Fibroblast of skin of right biceps (primary cell): ENCODE results near the gene PMEPA1.

ENCODE experiments used
- DNase-seq: peaks from one replicate; pipeline ENCODE4 v3.0.0-alpha.2; 2013

Gene PMEPA1

DNA sequence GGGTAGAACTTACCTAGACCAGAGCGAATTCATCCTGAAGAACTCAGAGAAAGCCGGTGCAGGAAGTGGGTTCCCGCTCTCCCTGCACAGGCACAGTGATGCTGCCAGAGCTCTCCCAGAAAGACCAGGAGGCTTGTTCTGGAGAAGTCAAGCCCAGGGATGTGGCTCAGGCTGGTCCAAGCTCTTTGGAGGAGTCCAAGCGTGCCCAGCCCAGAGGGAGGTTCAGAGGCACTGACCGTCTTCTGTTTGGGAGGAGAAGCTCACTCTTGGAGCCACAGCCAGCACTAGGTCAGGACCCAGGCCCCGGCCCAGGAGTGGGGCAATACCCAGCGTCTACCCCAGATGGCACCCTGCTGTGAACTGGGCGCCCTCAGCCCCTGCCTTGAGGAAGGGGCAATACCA is 1.5 kb upstream of the PMEPA1 start:
- DNase-seq, result no peak

- no peak for DNase-seq
Observed at GRCh38 chr20:57710841-57711240, 1.0 kb upstream of the PMEPA1 start.

DNA sequence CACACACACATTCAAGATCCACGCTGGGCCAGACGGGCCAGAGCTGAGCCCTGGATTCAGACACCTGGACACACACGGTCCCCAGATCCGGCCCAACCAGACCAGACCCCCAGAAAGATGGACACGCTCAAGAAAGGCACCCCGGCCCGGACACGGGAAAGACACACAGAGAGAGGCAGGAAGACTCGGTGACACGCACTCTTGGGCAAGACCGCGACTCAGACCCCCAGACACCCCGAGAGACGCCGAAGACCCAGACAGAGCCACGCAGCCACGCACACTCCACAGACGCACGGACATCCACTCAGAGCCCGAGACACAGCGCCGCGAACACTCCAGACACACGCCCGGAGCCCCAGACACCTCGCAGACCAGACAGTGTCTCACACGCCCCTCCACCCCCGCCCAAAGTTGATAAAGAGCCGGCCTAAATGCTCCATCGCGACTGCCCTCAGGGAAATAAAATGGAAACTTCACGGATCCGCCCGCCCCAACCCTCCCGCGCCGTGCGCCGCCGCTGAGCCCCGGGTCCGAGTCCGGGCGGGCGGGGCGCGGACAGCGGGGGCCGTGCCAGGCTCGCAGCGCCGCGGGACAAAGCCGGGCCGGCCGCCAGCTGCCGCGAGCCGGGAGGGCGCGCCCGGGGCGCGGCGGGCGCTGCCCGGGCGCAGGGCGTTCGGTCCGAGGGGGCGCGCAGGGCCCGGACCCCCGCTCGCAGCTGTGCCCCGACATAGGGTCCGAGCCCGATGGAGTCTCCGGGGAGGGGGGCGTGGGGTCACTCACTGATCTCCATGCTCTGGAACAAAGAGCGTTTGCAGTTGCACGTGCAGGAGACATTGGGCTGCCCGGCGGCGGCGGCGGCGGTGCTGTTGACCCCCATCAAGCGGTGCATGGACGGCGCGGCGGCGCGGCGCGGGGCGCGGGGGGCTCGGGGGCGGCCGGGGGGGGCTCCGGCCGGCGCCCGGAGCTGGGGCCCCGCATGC is 831 bp downstream of the PMEPA1 start:
- DNase-seq, result peak; percentile 16

- peak; percentile 17 for DNase-seq
Observed at GRCh38 chr20:57707849-57708693, 1.7 kb downstream of the PMEPA1 start.

GRCh38 chr20:57707320-57707719 is 2.5 kb downstream of the PMEPA1 start:
- no peak for DNase-seq

- no peak for DNase-seq
Observed at GRCh38 chr20:57705127-57705899, 4.5 kb downstream of the PMEPA1 start.

DNA sequence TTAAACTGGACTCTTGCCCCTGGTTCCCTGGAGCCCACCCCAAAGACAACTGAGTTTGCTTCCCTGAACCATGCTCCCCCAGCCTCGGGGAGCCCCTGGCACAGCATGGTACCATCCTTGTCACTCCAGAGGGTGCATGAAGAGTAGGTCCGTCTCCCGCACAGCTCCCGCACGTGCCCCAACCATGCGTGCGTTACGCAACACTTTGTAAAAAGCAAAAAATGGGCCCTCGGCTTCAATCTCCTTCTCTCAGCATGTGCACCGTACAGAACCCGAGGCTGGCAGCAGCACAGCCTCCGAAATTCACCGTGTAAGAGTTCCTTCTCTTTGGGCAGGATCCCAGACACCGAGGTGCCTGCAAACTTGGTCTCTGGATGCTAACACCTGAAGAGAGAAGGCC is 5.6 kb downstream of the PMEPA1 start:
- DNase-seq, result no peak

GRCh38 chr20:57703013-57703412 is 6.8 kb downstream of the PMEPA1 start:
- no peak for DNase-seq

- DNase-seq, result no peak
Observed at GRCh38 chr20:57702521-57702920, 7.3 kb downstream of the PMEPA1 start.

- no peak for DNase-seq
Observed at GRCh38 chr20:57702091-57702490, 7.7 kb downstream of the PMEPA1 start.

GRCh38 chr20:57701651-57702050 is 8.2 kb downstream of the PMEPA1 start:
- DNase-seq, result no peak

DNA sequence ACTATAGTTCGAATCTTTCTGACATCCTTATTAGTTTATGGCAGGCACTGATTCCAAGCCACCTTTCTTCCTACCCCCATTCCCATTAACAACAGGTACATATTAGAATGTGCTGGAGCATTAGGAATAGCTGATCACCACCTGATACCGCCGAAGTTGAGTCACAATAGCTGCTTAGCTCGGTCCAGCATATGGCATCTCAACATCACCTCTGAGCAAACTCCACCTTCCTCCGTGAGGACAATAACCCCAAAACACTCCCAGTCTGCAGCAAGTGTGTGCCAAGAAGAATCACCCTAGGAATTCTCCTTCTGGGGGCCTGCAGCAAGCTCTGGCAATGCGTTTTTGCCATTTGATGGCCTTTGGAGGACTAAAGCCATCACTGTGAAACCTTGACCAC is 8.7 kb downstream of the PMEPA1 start:
- DNase-seq, result no peak

DNA sequence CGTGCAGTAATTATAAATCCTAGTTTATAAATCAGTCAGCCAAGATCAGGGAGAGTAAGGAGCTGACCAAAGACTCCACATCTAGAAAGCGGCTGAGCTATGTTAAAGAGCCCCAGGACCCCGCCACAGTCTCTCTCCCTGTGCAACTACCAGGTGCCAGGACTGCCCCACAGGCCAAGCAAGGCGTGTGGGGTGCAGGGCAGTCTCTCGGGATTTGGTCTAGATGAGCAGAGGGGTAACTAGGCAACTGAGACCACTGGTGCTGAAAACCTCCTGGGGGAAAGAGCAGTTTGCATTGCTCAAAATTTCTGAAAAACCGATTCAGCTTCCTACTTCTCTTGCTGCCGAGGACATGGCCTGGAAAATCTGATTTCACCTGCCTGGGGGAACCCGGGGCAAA is 10.4 kb downstream of the PMEPA1 start:
- no peak for DNase-seq

DNA sequence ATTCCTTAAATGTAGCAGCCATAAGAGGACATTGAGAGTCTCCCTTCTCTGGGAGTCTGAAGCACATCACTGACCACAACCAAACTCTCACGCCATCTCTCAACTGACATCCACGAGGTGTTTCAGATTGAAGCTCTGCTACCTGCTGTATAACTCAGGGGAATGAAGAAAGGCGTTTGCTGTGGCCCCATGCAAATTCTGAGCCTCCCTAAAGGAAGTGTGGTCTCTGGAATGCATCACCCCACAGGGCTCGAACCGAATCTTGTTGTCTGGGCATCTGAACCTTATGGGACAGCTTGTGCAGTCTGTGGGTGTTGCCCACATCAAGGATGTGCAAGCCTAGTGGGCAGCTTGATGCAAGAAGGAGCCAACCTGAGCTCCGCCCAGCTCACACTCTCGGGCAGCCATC is 10.9 kb downstream of the PMEPA1 start:
- peak; percentile 24 for DNase-seq

- peak; percentile 99 for DNase-seq
Observed at GRCh38 chr20:57698116-57698866, 11.5 kb downstream of the PMEPA1 start.

DNA sequence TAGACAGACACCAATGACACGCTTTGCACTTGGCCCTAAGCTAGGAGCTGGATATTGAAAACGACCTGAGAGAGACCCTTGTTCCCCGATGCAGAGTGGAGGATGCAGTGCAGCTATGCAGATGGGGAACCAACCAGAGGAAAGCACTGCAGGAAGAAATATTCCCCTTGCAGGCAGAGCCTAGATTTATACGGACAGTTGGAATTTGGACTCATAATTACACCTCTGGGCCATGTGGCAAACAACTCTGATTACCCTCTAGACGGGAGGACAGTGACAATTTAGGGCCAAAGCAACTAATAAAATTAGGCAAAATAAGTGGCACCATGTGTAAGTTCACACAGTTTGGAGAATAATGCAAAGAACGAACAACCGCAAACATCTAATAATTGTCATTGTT is 12.3 kb downstream of the PMEPA1 start:
- DNase-seq, result no peak

GRCh38 chr20:57696401-57696961 is 13.3 kb downstream of the PMEPA1 start:
- no peak for DNase-seq

GRCh38 chr20:57695940-57696339 is 13.9 kb downstream of the PMEPA1 start:
- no peak for DNase-seq

- DNase-seq, result no peak
Observed at GRCh38 chr20:57695012-57695411, 14.8 kb downstream of the PMEPA1 start.

DNA sequence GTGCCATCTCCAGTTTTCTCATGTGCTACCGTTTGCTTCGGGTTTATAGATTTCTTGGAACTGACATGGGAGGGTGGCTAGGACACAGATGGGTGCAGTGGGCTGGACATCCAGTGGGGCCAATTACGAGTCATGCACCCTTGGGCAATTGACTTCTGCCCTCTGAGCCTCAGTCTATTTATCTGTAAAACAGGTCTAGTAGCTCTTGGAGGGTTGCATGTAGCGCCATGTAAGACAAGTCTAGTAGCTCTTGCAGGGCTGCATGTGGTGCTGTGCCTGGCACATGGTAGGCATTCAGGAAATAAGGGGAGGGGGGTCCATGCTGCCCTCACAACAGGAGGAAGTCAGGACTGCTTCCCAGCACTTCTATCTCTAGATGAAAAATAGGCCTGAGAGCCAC is 15.3 kb downstream of the PMEPA1 start:
- DNase-seq, result no peak

DNA sequence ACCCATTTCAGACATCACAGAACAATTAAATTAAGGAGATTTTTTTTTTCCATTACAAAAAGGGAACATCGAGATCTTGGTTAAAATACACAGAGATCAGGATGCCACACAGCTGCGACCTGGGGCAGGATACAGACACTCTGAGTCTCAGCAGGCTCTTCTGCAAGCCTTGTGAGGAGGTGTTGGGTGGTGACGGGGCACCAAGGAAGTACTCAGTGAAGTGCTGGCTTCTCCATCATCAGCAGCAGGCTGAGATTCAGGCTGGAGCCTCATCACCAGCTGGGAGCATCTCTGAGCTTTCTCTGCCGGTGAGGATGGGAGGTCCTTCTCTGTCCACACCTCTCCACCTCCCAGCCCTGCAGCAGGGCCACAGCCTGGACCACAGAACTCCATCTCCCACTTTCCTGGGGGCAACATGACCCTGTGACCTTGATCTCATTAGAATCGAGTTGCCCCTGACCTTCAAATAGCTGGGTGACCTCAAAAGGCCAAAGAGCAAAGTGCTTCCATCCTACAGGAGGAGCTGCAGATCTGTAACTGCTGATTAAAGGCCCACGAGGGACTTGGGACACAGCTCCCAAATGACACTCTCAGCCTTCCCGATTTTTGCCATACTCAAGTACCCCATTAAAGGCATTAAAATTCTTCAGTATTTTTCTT is 16.0 kb downstream of the PMEPA1 start:
- DNase-seq, result no peak
